Small intestine (tissue), 7 donors: ENCODE measurements around the gene LSS. TPM values are rescaled to one million over a fixed set of nuclear protein-coding genes. Genes with fewer than 3 reads are reported as not detected.
A peak's percentile ranks its signal among the peaks of the same experiment; 100 is the strongest.
"Not testable (repeated sequence)": the region's sequence is repeated elsewhere in the genome, so short reads cannot be mapped to it uniquely, and the experiment has no call there.

ENCODE experiments used
- DNase-seq, 2 donors: peaks; one replicate each; pipeline versions ENCODE4 v3.0.0 to v3.0.0-alpha.2; 2013
- FAIRE-seq: peaks from 2 replicates; lab custom pipeline; 2012; peaks lifted over from hg19 to GRCh38; lab: Jason Lieb, UNC
- H3K27ac ChIP-seq, 3 donors: one replicate each; pipeline ENCODE4 v1.5.1; 2013; ENCODE audit warnings: low read length in 2 of 3, mild to moderate bottlenecking in 2 of 3, control low read depth in 1 of 3, inconsistent platforms in 1 of 3, low read depth in 1 of 3, moderate library complexity in 1 of 3
- H3K27me3 ChIP-seq, 3 donors: one replicate each; pipeline ENCODE4 v1.6.1; 2013; ENCODE audit warnings: low read length in 3 of 3, inconsistent platforms in 1 of 3; ENCODE audit not compliant: control insufficient read depth in 3 of 3, insufficient read depth in 3 of 3
- H3K36me3 ChIP-seq, 3 donors: one replicate each; pipeline ENCODE4 v1.6.1; 2013; ENCODE audit warnings: low read length in 3 of 3, inconsistent platforms in 1 of 3, low read depth in 1 of 3, mild to moderate bottlenecking in 1 of 3, moderate library complexity in 1 of 3; ENCODE audit not compliant: control insufficient read depth in 3 of 3, insufficient read depth in 2 of 3
- H3K4me1 ChIP-seq, 3 donors: one replicate each; pipeline ENCODE4 v1.6.1; 2013; ENCODE audit warnings: low read length in 2 of 3, inconsistent platforms in 1 of 3, low read depth in 1 of 3, mild to moderate bottlenecking in 1 of 3, moderate library complexity in 1 of 3; ENCODE audit not compliant: control insufficient read depth in 3 of 3, insufficient read depth in 2 of 3
- H3K4me3 ChIP-seq, 3 donors: one replicate each; pipeline ENCODE4 v1.5.1; 2013; ENCODE audit warnings: low read length in 3 of 3, control low read depth in 1 of 3, inconsistent platforms in 1 of 3, low read depth in 1 of 3, mild to moderate bottlenecking in 1 of 3, moderate library complexity in 1 of 3
- H3K9me3 ChIP-seq, 2 donors: one replicate each; pipeline ENCODE4 v1.6.1; 2013; ENCODE audit warnings: low read depth in 1 of 2, low read length in 1 of 2; ENCODE audit not compliant: control insufficient read depth in 2 of 2, insufficient read depth in 1 of 2
- WGBS, 3 donors: extraction: QIAGEN DNeasy Blood & Tissue Kit; methylation state at CpG; one replicate each; pipeline ENCODE4 v1.1.7; 2013; 5-methylcytosine and 5-hydroxymethylcytosine counted together
- polyA plus RNA-seq, 4 donors: library from polyadenylated mRNA; stranded (reverse) in 3 of 4; unstranded in 1 of 4; fragments of 200-250 nt in 3 of 4; fragments of 120-200 nt in 1 of 4; gene quantifications; one replicate each; pipeline versions ENCODE4 v1.2.1 to v1.2.3, GENCODE V29; 2013
- donor health status: healthy with polysubstance abuse.
- donor health status: control.
- donor health status: control.
- donor health status: Bipolar disorder and iron deficiency.
- donor health status: healthy.

LSS gene
- polyA plus RNA-seq, 4 donors, result 13.2 to 42.1 (median 26.0) TPM

- DNase-seq (no peak), FAIRE-seq (no peak)
- H3K4me3 ChIP-seq, result no peak overlapping the region
- WGBS, 3 donors, result 89 to 90% (median 90%) methylated on average over 38 to 47 of the region's 47 CpGs
- no peak overlapping the region for H3K27ac ChIP-seq
- peaks cover 0 to 5% (median 0%) of the 10 kb centered on the region in 3 donors for H3K36me3 ChIP-seq
- H3K27me3 ChIP-seq, result no peaks in the 10 kb centered on the region
- peaks cover 0 to 37% (median 0%) of the 10 kb centered on the region in 3 donors for H3K4me1 ChIP-seq
- no peaks in the 10 kb centered on the region for H3K9me3 ChIP-seq
These were observed 77.1 kb downstream of the LSS start for GRCh38 chr21:46151261-46151988.

GRCh38 chr21:46150491-46151121, 78.0 kb downstream of the LSS start:
- Histone ChIP-seq H3K36me3 (peaks cover 0 to 5% (median 0%) of the 10 kb centered on the region in 3 donors), H3K4me3 (no peak overlapping the region), H3K27me3 (no peaks in the 10 kb centered on the region), H3K9me3 (no peaks in the 10 kb centered on the region), H3K4me1 (peaks cover 0 to 33% (median 0%) of the 10 kb centered on the region in 3 donors), H3K27ac (no peak overlapping the region)
- DNase-seq (no peak), FAIRE-seq (no peak)
- WGBS, 3 donors, result 81 to 86% (median 81%) methylated on average over 24 of the region's 24 CpGs

- H3K4me3 ChIP-seq, result no peak overlapping the region
- H3K36me3 ChIP-seq, result peaks cover 0 to 6% (median 0%) of the 10 kb centered on the region in 3 donors
- no peak overlapping the region for H3K27ac ChIP-seq
- peaks cover 0 to 32% (median 0%) of the 10 kb centered on the region in 3 donors for H3K4me1 ChIP-seq
- no peaks in the 10 kb centered on the region for H3K9me3 ChIP-seq
- DNase-seq (no peak), FAIRE-seq (no peak)
- 78 to 83% (median 80%) methylated on average over 16 to 19 of the region's 19 CpGs for WGBS, 3 donors
- no peaks in the 10 kb centered on the region for H3K27me3 ChIP-seq
These were observed 78.5 kb downstream of the LSS start for GRCh38 chr21:46150073-46150472.

- H3K27ac ChIP-seq, result no peak overlapping the region
- no peak for DNase-seq
These were observed 79.2 kb downstream of the LSS start for GRCh38 chr21:46149205-46149901.

GRCh38 chr21:46148106-46148505, 80.5 kb downstream of the LSS start:
- Histone ChIP-seq H3K27ac (no peak overlapping the region), H3K4me3 (no peak overlapping the region), H3K4me1 (peaks cover 0 to 29% (median 0%) of the 10 kb centered on the region in 3 donors), H3K9me3 (no peaks in the 10 kb centered on the region), H3K27me3 (no peaks in the 10 kb centered on the region), H3K36me3 (peaks cover 0 to 10% (median 0%) of the 10 kb centered on the region in 3 donors)
- FAIRE-seq, result no peak
- DNase-seq, result no peak
- WGBS, 3 donors, result 87 to 92% (median 89%) methylated on average over 11 of the region's 11 CpGs

More at GRCh38 chr21:46149205-46149901, 79.2 kb downstream of the LSS start:
- FAIRE-seq, result no peak
- Histone ChIP-seq H3K27me3 (no peaks in the 10 kb centered on the region), H3K36me3 (peaks cover 0 to 10% (median 0%) of the 10 kb centered on the region in 3 donors), H3K9me3 (no peaks in the 10 kb centered on the region), H3K4me1 (peaks cover 0 to 31% (median 0%) of the 10 kb centered on the region in 3 donors), H3K4me3 (no peak overlapping the region)
- 85 to 87% (median 85%) methylated on average over 22 of the region's 22 CpGs for WGBS, 3 donors

- Histone ChIP-seq H3K4me1 (peaks cover 0 to 23% (median 0%) of the 10 kb centered on the region in 3 donors), H3K36me3 (peaks cover 0 to 12% (median 0%) of the 10 kb centered on the region in 3 donors), H3K27ac (peak overlapping the region in 1 of 3 donors; percentile 75), H3K4me3 (peak overlapping the region in 2 of 3 donors; percentile 22 to 40)
- 38 to 64% (median 48%) methylated on average over 12 of the region's 12 CpGs for WGBS, 3 donors
- not testable (repeated sequence) for H3K27me3 ChIP-seq, FAIRE-seq, H3K9me3 ChIP-seq
- DNase-seq, result peak; percentile 86 to 89
These were observed 81.1 kb downstream of the LSS start for GRCh38 chr21:46147429-46147828.

- DNase-seq, result peak in 1 of 2 donors; percentile 5
- peaks cover 0 to 18% (median 0%) of the 10 kb centered on the region in 3 donors for H3K36me3 ChIP-seq
- peak overlapping the region in 1 of 3 donors; percentile 75 for H3K27ac ChIP-seq
- 28 to 71% (median 43%) methylated on average over 14 of the region's 14 CpGs for WGBS, 3 donors
- no peak for FAIRE-seq
- H3K4me1 ChIP-seq, result peaks cover 0 to 20% (median 0%) of the 10 kb centered on the region in 3 donors
- H3K27me3 ChIP-seq, result no peaks in the 10 kb centered on the region
- peak overlapping the region in 2 of 3 donors; percentile 22 to 40 for H3K4me3 ChIP-seq
- H3K9me3 ChIP-seq, result no peaks in the 10 kb centered on the region
These were observed 81.7 kb downstream of the LSS start for GRCh38 chr21:46146856-46147255.
